ENCODE results near the gene CNOT3. TPM values are rescaled to one million over a fixed set of nuclear protein-coding genes. Genes with fewer than 3 reads are reported as not detected.
"Not testable (repeated sequence)": the region's sequence is repeated elsewhere in the genome, so short reads cannot be mapped to it uniquely, and the experiment has no call there.

The CNOT3 gene
- 10 to 100 TPM; 14.6 to 23.4 (median 22.9) TPM for total RNA-seq

DNA sequence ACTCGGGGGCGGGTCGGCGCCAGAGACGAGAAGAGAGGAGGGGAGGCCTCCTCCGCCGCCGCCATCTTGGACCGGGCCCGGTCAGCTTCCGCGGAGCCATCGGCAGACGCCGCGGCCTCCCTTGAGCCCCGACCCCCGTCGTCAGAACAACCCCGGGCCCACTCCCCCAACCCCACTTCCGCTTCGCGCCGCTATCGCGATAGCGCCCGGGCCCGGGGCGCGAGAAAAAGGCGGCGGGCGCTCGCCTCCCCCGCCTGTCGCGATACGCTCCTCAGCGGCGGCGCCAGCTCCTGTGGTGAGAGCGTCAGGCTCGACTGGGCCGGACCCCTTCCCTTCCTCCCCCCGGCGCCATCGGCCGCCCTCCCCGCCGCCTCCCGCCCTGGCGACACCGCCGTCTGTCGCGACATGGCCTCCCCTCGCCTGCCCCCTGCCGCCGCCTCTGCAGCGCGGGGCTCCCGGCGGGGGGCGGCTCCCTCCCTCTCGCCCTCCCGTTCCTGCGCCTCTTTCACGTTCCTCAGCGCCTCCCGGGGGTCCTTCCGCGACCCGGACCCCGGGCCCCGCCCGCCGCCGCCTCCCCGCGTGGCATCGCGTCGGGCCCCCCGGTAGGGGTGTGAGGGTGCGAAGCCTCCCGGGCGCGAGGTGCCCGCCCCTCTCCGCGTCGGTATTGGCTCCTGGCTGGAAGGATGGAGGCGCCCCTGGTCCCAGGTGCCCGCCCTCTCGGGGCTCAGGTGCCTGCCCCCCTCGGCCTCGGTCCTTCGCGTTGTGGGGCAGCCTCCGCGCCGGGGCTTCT is at the start of gene CNOT3:
Gene CNOT3 (plus strand): TSS at position 64 of the 790 bp plus-strand sequence. CDS start 5,217 bp downstream, outside the sequence.
- DNase-seq (ENCODE audit: low spot score in 2 of 2) = no peak
- intact Hi-C loops (cut with DNase I; ENCODE audit: low total_unique reads) = no loop called here
- peak within 1 kb of the TSS; percentile 97 to 100 (median 100) for H3K4me3 ChIP-seq
- peak within 1 kb of the TSS; percentile 97 to 98 for H3K27ac ChIP-seq
- no peaks in the 10 kb centered on the region for H3K27me3 ChIP-seq
- peaks cover 8 to 20% of the 10 kb centered on the region in 2 donors for H3K4me1 ChIP-seq
- H3K9me3 ChIP-seq = no peaks in the 10 kb centered on the region
- H3K36me3 ChIP-seq = no peaks in the 10 kb centered on the region
- TF ChIP-seq POLR2AphosphoS5 (IDR thresholded peaks at IDR 0.05) = peak; percentile 71 to 86 (median 77)
- peak; percentile 86 for TF ChIP-seq POLR2A (IDR thresholded peaks at IDR 0.05)
- TF ChIP-seq, protein P1, sequence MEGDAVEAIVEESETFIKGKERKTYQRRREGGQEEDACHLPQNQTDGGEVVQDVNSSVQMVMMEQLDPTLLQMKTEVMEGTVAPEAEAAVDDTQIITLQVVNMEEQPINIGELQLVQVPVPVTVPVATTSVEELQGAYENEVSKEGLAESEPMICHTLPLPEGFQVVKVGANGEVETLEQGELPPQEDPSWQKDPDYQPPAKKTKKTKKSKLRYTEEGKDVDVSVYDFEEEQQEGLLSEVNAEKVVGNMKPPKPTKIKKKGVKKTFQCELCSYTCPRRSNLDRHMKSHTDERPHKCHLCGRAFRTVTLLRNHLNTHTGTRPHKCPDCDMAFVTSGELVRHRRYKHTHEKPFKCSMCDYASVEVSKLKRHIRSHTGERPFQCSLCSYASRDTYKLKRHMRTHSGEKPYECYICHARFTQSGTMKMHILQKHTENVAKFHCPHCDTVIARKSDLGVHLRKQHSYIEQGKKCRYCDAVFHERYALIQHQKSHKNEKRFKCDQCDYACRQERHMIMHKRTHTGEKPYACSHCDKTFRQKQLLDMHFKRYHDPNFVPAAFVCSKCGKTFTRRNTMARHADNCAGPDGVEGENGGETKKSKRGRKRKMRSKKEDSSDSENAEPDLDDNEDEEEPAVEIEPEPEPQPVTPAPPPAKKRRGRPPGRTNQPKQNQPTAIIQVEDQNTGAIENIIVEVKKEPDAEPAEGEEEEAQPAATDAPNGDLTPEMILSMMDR (IDR thresholded peaks at IDR 0.05) = no peak

DNA sequence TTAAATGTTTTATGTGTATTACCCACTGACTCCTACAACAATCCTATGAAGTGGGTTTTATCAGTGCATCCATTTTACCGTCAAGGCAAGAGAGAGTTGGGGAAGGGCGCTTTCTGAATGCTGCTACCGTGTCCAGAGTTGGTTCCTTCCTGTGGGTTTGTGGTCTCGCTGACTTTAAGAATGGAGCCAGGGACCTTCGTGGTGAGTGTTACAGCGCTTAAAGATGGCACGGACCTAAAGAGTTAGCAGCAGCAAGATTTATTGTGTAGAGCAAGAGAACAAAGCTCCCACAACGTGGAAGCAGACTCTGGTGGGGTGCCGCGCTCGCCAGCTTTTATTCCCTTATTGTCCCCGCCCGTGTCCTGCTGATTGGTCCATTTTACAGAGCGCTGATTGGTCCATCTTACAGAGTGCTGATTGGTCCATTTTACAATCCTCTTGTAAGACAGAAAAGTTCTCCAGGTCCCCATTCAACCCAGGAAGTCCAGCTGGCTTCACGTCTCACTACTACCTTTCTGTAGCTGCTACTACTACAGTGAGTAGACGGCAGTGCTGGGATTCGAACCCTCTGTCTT is 43.0 kb upstream of the CNOT3 start:
- no peak for DNase-seq (ENCODE audit: low spot score in 2 of 2)
- Histone ChIP-seq H3K27me3 (peaks cover 0 to 13% of the 10 kb centered on the region in 2 donors), H3K4me3 (no peak overlapping the region), H3K36me3 (no peaks in the 10 kb centered on the region), H3K9me3 (no peaks in the 10 kb centered on the region), H3K4me1 (peaks cover 0 to 4% of the 10 kb centered on the region in 2 donors), H3K27ac (no peak overlapping the region)
- intact Hi-C loops (cut with DNase I; ENCODE audit: low total_unique reads) = no loop called here
- TF ChIP-seq POLR2A (IDR thresholded peaks at IDR 0.05) (no peak), POLR2AphosphoS5 (IDR thresholded peaks at IDR 0.05) (no peak)
- TF ChIP-seq, protein P1 (IDR thresholded peaks at IDR 0.05) = no peak

DNA sequence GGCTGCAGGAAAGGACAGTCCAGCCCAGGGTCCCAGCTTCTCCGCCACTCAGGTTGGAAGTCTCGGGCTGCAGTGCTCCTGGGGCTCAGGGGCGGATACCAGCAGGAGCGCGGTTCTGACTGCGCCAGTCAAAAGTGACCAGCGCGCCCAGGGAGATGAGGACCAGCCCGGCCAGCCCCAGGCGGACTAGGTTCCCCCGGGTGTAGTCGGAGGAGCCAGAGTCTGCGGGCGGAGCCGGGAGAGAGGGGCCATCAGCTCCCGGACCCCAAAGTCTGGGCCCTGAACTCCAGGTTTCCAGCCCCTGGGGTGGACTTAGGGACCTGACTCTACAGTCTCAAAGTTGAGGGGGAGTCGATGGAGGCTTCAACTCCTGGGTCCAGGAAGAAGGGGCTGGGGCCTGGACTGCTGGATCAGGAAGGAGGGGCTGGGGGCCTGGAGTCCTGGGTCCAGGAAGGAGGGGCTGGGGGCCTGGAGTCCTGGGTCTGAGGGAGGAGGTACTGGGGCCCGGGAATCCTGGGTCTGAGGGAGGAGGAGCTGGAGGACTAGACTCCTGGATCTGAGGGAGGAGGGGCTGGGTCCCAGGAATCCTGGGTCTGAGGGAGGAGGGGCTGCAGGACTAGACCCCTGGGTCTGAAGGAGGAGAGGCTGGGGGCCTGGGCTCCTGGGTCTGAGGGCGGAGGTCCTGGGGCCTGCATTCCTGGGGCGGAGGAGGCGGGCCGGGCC is 42.3 kb upstream of the CNOT3 start:
- Histone ChIP-seq H3K36me3 (no peaks in the 10 kb centered on the region), H3K4me1 (peaks cover 0 to 4% of the 10 kb centered on the region in 2 donors), H3K27me3 (peaks cover 0 to 13% of the 10 kb centered on the region in 2 donors), H3K27ac (no peak overlapping the region), H3K9me3 (no peaks in the 10 kb centered on the region), H3K4me3 (peak overlapping the region; percentile 34 to 64 (median 43))
- no peak for TF ChIP-seq POLR2A (IDR thresholded peaks at IDR 0.05)
- TF ChIP-seq POLR2AphosphoS5 (IDR thresholded peaks at IDR 0.05) = no peak
- TF ChIP-seq, protein P1 (IDR thresholded peaks at IDR 0.05) = no peak
- DNase-seq (ENCODE audit: low spot score in 2 of 2) = no peak
- intact Hi-C loops (cut with DNase I; ENCODE audit: low total_unique reads) = no loop called here

DNA sequence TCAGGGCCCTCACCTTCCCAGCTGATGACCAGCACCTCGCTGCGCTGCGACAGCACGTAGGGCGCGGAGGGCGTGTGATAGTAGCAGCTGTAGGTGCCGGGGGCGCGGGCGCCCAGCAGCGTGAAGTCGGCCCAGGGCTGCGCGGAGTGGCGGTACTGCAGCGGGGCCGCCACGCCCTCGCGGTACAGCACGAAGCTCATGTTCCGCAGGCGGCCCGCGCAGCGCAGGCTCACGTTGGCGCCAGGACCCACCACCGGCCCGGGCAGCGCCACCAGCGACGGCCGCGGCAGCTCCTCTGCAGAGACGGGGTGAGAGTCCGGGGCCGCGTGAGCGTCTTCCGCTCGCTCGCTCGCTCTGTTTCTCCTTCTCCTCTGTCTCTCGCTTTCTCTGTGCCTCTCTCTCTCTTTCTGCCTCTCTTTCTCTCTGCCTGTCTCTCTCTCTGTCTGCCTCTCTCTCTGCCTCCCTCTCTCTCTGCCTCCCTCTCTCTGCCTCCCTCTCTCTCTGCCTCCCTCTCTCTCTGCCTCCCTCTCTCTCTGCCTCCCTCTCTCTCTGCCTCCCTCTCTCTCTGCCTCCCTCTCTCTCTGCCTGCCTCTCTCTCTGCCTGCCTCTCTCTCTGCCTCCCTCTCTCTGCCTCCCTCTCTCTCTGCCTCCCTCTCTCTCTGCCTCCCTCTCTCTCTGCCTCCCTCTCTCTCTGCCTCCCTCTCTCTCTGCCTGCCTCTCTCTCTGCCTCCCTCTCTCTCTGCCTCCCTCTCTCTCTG is 41.5 kb upstream of the CNOT3 start:
- H3K4me3 ChIP-seq = peak overlapping the region; percentile 34 to 64 (median 43)
- DNase-seq (ENCODE audit: low spot score in 2 of 2) = peak in 1 of 2 donors; percentile 59
- H3K27ac ChIP-seq; H3K9me3 ChIP-seq; intact Hi-C loops (cut with DNase I; ENCODE audit: low total_unique reads); H3K36me3 ChIP-seq; H3K4me1 ChIP-seq: not testable (repeated sequence)
- peaks cover 0 to 13% of the 10 kb centered on the region in 2 donors for H3K27me3 ChIP-seq

DNA sequence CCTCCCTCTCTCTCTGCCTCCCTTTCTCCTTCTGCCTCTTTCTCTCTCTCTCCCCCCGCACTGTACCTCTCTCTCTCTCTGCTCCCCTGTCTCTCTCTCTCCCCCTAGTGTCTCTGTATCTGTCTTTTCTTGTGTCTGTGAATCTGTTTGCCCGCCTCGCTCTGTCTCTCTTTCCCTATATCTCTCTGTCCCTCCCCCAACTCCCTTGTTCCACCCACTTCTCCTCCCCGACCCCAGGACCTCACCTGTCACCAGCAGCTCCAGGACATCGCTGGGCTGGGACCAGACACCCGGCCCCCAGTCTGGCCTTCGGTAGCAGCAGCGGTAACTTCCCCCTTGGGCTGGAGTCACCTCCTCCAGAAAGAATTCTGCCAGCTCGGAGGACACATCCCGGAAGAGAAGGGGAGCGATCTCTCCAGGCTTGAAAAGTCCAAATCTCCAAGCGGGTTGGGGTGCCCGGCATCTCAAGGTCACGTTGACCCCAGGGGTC is 40.9 kb upstream of the CNOT3 start:
- no peak for DNase-seq (ENCODE audit: low spot score in 2 of 2)
- Histone ChIP-seq H3K36me3 (no peaks in the 10 kb centered on the region), H3K4me1 (peaks cover 0 to 4% of the 10 kb centered on the region in 2 donors), H3K4me3 (peak overlapping the region; percentile 34 to 64 (median 43)), H3K9me3 (no peaks in the 10 kb centered on the region), H3K27me3 (peaks cover 0 to 13% of the 10 kb centered on the region in 2 donors), H3K27ac (peak overlapping the region; percentile 52 to 80)
- TF ChIP-seq, protein P1 (IDR thresholded peaks at IDR 0.05) = no peak
- no peak for TF ChIP-seq POLR2AphosphoS5 (IDR thresholded peaks at IDR 0.05)
- no peak for TF ChIP-seq POLR2A (IDR thresholded peaks at IDR 0.05)
- intact Hi-C loops (cut with DNase I; ENCODE audit: low total_unique reads) = no loop called here

All from breast epithelium (tissue), 4 donors.